ENCODE data around the gene SOCS3.

- TF ChIP-seq CTCF (IDR thresholded peaks at IDR 0.05; ENCODE audit: insufficient read depth, low read depth, low read length) (no peak), EZH2 (IDR thresholded peaks at IDR 0.05; ENCODE audit: insufficient read depth, low read length) (no peak)
Measured at GRCh38 chr17:78322327-78322857, 37.5 kb downstream of the SOCS3 start.

Data from astrocyte (in vitro differentiated cells and primary cell).